Keratinocyte (primary cell): ENCODE measurements around the gene ZDHHC7. TPM values are rescaled to one million over a fixed set of nuclear protein-coding genes. Genes with fewer than 3 reads are reported as not detected.

Experiments
- DNase-seq: peaks from one replicate; pipeline ENCODE4 v3.0.0-alpha.2; 2011; ENCODE audit warnings: low read depth, missing footprints, low spot score
- FAIRE-seq: peaks from 2 replicates; lab custom pipeline; 2011; peaks lifted over from hg19 to GRCh38; lab: Jason Lieb, UNC
- H2AFZ ChIP-seq: 2 replicates; pipeline ENCODE4 v1.6.0; 2012; ENCODE audit warnings: low read length, control low read depth, inconsistent platforms; ENCODE audit not compliant: control insufficient read depth
- H3K27ac ChIP-seq: 2 replicates; pipeline ENCODE4 v1.5.1; 2011; ENCODE audit warnings: low read length; ENCODE audit not compliant: control insufficient read depth, insufficient read depth
- H3K27me3 ChIP-seq: 3 replicates; pipeline ENCODE4 v1.6.0; 2011; ENCODE audit warnings: low read length; ENCODE audit not compliant: control insufficient read depth, insufficient read depth; ENCODE audit errors: extremely low read depth
- H3K36me3 ChIP-seq, 2 experiments: 2 replicates in 1 of 2; 3 replicates in 1 of 2; pipeline ENCODE4 v1.5.1; 2011; ENCODE audit warnings: low read length in 2 of 2, mild to moderate bottlenecking in 1 of 2; ENCODE audit not compliant: control insufficient read depth in 2 of 2, insufficient read depth in 2 of 2; ENCODE audit errors: extremely low read depth in 1 of 2
- H3K4me1 ChIP-seq: 3 replicates; pipeline ENCODE4 v1.5.1; 2011; ENCODE audit warnings: low read length; ENCODE audit not compliant: control insufficient read depth, insufficient read depth; ENCODE audit errors: extremely low read depth
- H3K4me2 ChIP-seq: 3 replicates; pipeline ENCODE4 v1.6.0; 2011; ENCODE audit warnings: low read depth, low read length; ENCODE audit not compliant: control insufficient read depth, insufficient read depth; ENCODE audit errors: extremely low read depth
- H3K4me3 ChIP-seq, 3 experiments: fragments of 200-600 bp in 1 of 3; sonication (generic) in 1 of 3; 2 replicates in 2 of 3; 3 replicates in 1 of 3; pipeline ENCODE4 v1.5.1; 2011 to 2016; ENCODE audit warnings: low read length in 3 of 3, mild to moderate bottlenecking in 3 of 3, control low read depth in 2 of 3, inconsistent platforms in 1 of 3, low read depth in 1 of 3, mixed read lengths in 1 of 3, mixed run types in 1 of 3, moderate library complexity in 1 of 3; ENCODE audit not compliant: control insufficient read depth in 2 of 3, insufficient read depth in 2 of 3; ENCODE audit errors: extremely low read depth in 1 of 3
- H3K79me2 ChIP-seq: 2 replicates; pipeline ENCODE4 v1.6.0; 2012; ENCODE audit warnings: low read length; ENCODE audit not compliant: control insufficient read depth, insufficient read depth
- H3K9ac ChIP-seq: 3 replicates; pipeline ENCODE4 v1.6.0; 2011; ENCODE audit warnings: low read length; ENCODE audit not compliant: control insufficient read depth, insufficient read depth; ENCODE audit errors: extremely low read depth
- H3K9me1 ChIP-seq: 3 replicates; pipeline ENCODE4 v1.6.0; 2011; ENCODE audit warnings: low read length; ENCODE audit not compliant: control insufficient read depth, insufficient read depth; ENCODE audit errors: extremely low read depth
- H3K9me3 ChIP-seq: 2 replicates; pipeline ENCODE4 v1.5.1; 2012; ENCODE audit warnings: low read depth, low read length; ENCODE audit not compliant: control insufficient read depth
- H4K20me1 ChIP-seq: 3 replicates; pipeline ENCODE4 v1.6.0; 2011; ENCODE audit warnings: low read length; ENCODE audit not compliant: control insufficient read depth, insufficient read depth; ENCODE audit errors: extremely low read depth
- EZH2 ChIP-seq: IDR thresholded peaks from one replicate; pipeline ENCODE4 v1.6.1; 2012; ENCODE audit warnings: inconsistent platforms, mild to moderate bottlenecking, low read length, moderate library complexity
- dilution Hi-C: fragments of 300-500 bp; cut with MboI; formaldehyde crosslinking; loops from one replicate; pipeline ENCODE4 v1.7.0; 2020; ENCODE audit warnings: low sequenced_read_pairs; ENCODE audit not compliant: extremely low pct_ligation_motif_present
- polyA plus RNA-seq, 5 experiments: library from polyadenylated mRNA; depleted of rRNA in 3 of 5; stranded (reverse) in 3 of 5; stranded (forward) in 1 of 5; unstranded in 1 of 5; fragments of >200 nt; gene quantifications; 1 replicate in 1 of 5; 2 replicates in 3 of 5; 3 replicates in 1 of 5; pipeline versions ENCODE4 v1.2.1 to v1.2.3, GENCODE V29; 2011 to 2012; ENCODE audit warnings: missing spikeins in 2 of 5, low read depth in 1 of 5, low replicate concordance in 1 of 5
- TF ChIP-seq, protein P1 (sequence below), 3 experiments: IDR thresholded peaks in 1 of 3; conservative IDR thresholded peaks in 1 of 3; optimal IDR thresholded peaks in 1 of 3; 2 replicates in 2 of 3; 3 replicates in 1 of 3; pipeline versions ENCODE3 to v1.5.1; 2011; ENCODE audit warnings: low read length in 3 of 3, mild to moderate bottlenecking in 3 of 3, moderate library complexity in 2 of 3, control low read depth in 1 of 3, inconsistent platforms in 1 of 3; ENCODE audit not compliant: insufficient read depth in 2 of 3; ENCODE audit errors: extremely low read depth in 1 of 3

ZDHHC7 gene
- polyA plus RNA-seq, 1 donor (not counting 4 experiments of a cell fraction or from before 2014, with no cell fraction given), result 37.8 TPM

DNA sequence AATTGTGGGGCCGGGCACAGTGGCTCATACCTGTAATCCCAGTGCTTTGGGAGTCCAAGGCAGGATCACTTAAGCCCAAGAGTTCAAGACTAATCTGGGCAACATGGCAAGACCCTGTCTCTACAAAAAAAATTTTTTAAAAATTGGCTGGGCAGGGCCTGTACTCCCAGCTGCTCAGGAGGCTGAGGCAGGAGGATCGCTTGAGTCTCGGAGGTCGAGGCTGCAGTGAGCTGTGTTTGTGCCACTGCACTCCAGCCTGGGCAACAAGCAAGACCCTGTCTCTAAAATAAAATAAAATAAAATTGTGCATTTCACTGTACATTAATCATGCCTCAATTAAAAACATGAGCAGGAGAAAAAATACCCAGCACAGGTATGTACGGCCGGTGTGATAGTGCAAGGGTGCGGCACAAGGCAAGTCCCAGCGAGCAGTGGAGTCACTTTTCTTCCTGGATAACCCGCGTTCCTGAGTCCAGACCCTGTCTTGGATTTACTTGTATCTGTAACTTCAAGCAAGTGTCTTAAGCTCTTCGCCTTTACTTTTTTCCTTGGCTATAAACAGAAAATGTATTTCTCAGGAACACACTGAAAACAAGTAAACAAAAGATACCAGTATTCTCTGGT lies 11.4 kb downstream of the ZDHHC7 start:
- no peaks in the 10 kb centered on the region for H3K9me3 ChIP-seq
- H3K4me2 ChIP-seq, result peak overlapping the region; percentile 65
- no peaks in the 10 kb centered on the region for H3K27me3 ChIP-seq
- no peak overlapping the region for H2AFZ ChIP-seq
- peak overlapping the region; percentile 59 for H3K9ac ChIP-seq
- dilution Hi-C loops, result no loop called here
- no peaks in the 10 kb centered on the region for H4K20me1 ChIP-seq
- H3K36me3 ChIP-seq, result peaks cover 10 to 18% of the 10 kb centered on the region in 2 experiments
- TF ChIP-seq EZH2, result no peak
- TF ChIP-seq, protein P1, sequence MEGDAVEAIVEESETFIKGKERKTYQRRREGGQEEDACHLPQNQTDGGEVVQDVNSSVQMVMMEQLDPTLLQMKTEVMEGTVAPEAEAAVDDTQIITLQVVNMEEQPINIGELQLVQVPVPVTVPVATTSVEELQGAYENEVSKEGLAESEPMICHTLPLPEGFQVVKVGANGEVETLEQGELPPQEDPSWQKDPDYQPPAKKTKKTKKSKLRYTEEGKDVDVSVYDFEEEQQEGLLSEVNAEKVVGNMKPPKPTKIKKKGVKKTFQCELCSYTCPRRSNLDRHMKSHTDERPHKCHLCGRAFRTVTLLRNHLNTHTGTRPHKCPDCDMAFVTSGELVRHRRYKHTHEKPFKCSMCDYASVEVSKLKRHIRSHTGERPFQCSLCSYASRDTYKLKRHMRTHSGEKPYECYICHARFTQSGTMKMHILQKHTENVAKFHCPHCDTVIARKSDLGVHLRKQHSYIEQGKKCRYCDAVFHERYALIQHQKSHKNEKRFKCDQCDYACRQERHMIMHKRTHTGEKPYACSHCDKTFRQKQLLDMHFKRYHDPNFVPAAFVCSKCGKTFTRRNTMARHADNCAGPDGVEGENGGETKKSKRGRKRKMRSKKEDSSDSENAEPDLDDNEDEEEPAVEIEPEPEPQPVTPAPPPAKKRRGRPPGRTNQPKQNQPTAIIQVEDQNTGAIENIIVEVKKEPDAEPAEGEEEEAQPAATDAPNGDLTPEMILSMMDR (optimal IDR thresholded peaks at IDR 0.05 in 1 of 3, IDR thresholded peaks at IDR 0.05 in 1 of 3, conservative IDR thresholded peaks at IDR 0.05 in 1 of 3; ENCODE audit: extremely low read depth in 1 of 3, insufficient read depth in 2 of 3, low read length in 3 of 3), result no peak
- peak; percentile 85 for DNase-seq
- peaks cover 68% of the 10 kb centered on the region for H3K79me2 ChIP-seq
- H3K9me1 ChIP-seq, result peaks cover 2% of the 10 kb centered on the region
- H3K27ac ChIP-seq, result peak overlapping the region; percentile 85
- peak overlapping the region in 2 of 3 experiments; percentile 27 to 30 for H3K4me3 ChIP-seq
- FAIRE-seq, result peak; percentile 57
- H3K4me1 ChIP-seq, result peaks cover 71% of the 10 kb centered on the region

DNA sequence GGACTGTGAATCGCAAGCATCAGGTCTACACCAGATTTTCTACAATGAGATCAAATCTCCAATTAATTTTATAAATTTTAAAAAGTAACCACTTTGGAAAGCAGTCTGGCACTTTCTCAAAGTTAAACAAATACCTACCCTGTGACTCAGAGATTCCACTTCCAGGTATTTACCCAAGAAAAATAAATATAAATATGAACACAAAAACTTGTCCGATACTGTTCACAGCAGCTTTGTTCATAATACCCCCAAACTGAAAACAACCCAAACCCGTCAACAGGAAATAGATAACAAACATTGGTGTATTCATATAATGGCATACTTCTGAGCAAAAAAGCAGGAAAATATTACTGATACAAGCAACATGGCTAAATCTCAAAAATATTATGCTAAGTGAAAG lies 12.1 kb downstream of the ZDHHC7 start:
- Histone ChIP-seq H3K9me1 (peaks cover 2% of the 10 kb centered on the region), H3K9me3 (no peaks in the 10 kb centered on the region), H3K36me3 (peaks cover 10 to 22% of the 10 kb centered on the region in 2 experiments), H3K4me2 (peak overlapping the region; percentile 65), H2AFZ (no peak overlapping the region), H3K79me2 (peaks cover 68% of the 10 kb centered on the region), H3K27me3 (no peaks in the 10 kb centered on the region), H3K4me3 (peak overlapping the region in 1 of 3 experiments; percentile 16), H3K9ac (peak overlapping the region; percentile 59), H3K27ac (peak overlapping the region; percentile 85), H3K4me1 (peaks cover 73% of the 10 kb centered on the region), H4K20me1 (no peaks in the 10 kb centered on the region)
- DNase-seq (no peak), FAIRE-seq (no peak)
- dilution Hi-C loops, result no loop called here
- TF ChIP-seq, protein P1 (optimal IDR thresholded peaks at IDR 0.05 in 1 of 3, IDR thresholded peaks at IDR 0.05 in 1 of 3, conservative IDR thresholded peaks at IDR 0.05 in 1 of 3; ENCODE audit: extremely low read depth in 1 of 3, insufficient read depth in 2 of 3, low read length in 3 of 3), result no peak
- no peak for TF ChIP-seq EZH2
